ENCODE data around the gene ARF1.

ARF1 gene

DNA sequence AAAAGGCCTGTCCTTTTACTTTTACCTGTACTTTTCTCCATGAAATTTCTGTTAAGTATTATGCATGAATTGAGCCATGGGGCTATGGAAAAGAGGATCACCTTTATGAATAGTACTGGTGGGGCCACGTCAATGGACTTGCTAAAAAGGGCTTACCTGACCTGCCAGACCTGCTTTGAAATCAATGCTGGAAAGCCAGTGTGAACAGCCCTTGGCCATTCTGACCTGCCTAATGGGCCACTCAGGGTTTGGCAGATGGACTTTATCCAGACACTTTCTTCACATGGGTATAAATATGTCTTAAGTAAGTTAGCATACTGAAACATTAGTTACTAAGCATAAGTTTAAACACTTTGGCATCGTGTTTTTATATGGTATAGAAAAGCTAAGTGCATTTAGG, 49.3 kb downstream of the ARF1 start:
- no peak for DNase-seq

DNA sequence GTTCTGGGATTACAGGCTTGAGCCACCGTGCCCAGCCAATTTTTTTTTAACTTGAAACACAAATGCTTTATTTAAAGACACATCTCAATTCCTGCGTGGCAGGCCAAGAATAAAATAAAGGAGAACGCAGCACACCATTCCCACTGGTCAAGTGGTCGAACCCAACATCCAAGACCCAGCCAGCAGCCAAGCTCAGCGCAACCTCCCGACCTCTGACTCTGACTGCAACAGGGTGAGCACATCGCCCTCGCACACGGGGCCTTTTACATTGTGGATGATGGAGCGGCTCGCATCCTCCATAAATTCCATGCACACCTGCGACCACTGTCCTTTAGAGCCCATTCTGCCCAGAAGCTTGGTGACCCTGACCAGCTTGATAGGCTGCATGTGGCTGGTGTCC, 52.1 kb downstream of the ARF1 start:
- DNase-seq: no peak

DNA sequence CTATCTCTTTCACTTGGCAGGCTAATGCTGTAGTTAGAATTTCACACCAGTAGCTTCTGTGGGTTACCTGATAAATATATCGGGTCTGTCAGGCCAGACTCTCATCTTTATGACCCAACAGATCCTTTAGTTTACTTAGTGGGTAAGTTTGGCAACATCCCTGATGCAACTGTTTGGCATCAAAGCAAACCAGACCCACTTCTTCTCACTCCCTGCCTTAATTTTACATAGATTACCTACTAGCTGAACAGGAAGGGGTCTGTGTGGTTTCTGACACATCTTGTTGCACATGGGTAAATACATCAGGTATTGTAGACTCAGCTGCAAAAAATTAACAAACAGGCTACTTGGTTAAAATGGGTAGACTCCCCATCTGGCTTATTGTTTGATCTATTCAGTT, 54.4 kb downstream of the ARF1 start:
- no peak for DNase-seq

DNA sequence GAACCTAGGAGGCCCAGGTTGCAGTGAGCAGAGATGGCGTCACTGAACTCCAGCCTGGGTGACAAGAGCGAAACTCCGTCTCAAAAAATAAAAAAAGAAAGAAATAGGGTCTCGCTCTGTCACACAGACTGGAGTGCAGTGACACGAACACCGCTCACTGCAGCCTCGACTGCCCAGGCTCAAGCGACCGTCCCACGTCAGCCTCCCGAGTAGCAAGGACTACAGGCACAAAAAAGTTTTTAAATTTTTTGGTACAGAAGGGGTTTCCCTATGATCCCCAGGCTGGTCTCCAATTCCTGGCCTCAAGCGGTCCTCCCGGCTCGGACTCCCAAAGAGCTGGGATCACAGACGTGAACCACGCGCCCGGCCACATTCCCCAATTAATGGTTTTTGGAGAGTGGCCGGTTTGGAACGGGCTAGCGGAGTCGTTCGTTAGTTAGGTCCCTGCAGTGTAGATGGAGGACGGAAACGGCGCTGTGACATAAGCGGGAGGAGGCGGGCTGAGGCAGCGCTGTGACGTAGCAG, 57.0 kb downstream of the ARF1 start:
- no peak for DNase-seq

DNA sequence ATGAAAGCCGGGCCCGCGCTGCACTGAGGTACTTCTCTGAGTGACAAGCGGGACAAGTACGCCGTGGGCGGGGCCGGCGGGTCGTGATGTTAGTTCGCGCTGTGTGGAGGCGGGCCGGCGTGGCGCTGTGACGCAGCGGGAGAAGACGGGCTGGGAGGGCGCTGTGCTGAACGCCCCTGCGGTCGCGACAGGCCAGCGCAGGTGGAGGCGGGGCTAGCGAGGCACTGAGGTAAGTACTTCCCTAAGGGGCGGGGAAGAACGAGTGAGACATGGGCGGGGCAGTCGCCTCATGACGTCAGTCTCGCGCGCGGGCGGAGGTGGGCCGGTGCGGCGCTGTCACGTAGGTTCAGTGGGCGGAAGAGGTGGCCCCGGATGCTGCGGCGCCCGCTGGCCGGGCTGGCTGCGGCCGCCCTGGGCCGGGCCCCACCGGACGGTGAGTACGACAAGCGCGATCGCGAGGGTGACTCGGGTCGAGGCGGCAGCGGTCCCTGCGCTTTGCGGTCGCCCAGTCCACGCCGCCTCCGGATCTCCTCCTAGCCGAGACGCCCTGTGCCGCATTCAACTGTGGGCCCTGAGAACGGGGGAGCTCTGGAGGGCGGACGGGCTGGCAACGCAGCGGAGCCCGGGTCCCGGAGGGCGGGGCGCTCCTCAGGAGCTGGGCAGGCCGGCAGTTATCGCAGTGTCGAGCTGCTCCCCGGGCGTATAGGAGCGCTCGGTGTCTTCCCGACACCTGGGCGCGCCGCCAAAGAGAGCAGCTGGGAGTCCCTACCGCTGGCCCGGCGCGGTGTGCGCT, 57.6 kb downstream of the ARF1 start, which contains the start of gene GUK1:
Gene GUK1, plus strand, starts transcription at position 349 of the 793 bp plus-strand sequence. Its CDS starts 24 bp downstream, at position 373.
- DNase-seq: peak; percentile 100

DNA sequence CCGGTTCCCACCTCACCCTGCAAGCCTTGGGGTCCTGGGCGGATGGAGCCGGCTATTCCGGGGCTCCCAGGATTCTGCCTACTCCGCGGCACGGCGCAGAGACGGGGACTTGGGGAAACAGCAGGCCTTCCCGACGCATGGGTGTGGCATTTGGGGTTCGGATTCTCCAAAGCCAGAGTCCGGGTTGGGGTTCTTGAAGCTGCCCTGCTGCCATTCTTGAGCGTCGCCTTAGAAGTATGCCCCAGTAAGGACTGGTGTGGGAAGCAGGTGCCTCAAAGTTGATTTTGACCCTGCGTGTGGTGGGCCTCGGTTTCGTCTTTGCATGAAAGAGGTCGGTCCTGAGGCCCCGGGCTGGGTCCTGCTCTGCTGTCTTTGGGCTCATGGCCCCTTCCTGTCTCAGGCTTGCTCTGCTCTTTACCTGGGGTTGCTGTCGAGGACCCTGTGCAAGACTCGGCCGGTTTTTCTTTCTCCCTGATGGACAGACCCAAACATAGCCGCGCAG, 58.3 kb downstream of the ARF1 start:
- DNase-seq: no peak

DNA sequence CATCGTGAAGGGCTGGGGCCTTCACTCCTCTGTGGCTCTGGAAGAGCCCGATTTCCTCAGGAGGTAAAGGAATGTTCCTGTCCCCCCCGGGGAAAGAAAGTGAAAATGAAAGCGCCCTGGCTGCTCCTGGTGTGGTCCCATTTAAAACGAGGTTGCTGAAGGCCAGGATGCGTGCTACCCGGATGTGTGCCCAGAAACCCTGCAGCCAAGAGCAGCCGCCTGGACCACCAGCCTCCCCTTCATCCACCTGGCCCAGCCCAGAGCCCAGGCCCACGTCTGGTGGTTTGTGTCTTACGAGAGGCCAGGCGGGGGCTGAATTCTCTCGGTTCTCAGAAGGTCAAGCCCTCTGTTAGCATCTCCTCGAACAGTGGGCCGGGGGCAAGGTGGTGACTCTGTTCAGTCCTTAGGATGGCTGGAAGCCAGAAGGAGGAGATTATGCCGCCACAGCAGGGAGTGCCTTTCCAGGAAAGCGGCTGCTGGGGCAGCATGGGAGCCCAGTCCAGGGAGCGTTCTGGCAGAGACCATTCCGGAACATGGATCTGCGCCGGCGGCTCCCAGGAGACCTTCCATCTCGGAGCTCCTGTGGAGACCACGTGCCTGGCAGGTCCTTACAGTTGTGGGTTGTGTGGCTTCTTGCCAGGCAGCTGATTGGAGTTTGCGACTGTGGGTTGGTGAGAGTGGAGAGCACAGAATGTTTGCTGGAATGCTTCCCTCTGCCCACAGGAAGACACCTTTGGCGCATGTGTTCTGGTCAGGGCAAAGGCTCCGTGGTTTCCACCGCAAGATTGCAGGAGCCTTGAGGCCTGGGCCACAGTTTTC, 58.9 kb downstream of the ARF1 start:
- no peak for DNase-seq

DNA sequence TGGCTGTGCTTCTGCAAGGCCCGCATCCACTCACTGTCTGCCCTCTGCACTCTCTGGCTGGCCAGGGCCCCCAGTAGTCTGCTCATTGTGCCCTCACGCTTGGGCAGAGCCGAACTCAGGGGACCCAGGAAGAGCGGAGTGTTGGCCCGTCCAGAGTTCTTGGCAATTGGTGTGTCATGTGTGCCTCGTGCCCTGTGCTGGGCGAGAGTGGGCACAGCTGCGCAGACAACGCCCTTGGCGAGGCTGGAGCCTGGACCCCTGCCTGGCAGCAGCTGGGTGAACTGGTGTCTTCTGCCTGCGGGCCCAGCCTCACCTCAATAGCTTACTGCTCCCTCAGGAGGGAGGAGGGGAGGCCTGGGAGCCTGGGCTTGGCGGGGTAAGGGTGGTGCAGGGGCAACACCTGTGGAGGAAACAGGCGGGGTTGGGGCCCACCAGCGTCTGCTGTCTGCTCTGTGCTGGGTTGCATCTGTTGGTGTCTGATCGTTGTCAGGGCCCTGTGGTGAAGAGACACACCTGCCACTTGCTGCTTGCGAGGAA, 59.7 kb downstream of the ARF1 start:
- peak; percentile 34 for DNase-seq

DNA sequence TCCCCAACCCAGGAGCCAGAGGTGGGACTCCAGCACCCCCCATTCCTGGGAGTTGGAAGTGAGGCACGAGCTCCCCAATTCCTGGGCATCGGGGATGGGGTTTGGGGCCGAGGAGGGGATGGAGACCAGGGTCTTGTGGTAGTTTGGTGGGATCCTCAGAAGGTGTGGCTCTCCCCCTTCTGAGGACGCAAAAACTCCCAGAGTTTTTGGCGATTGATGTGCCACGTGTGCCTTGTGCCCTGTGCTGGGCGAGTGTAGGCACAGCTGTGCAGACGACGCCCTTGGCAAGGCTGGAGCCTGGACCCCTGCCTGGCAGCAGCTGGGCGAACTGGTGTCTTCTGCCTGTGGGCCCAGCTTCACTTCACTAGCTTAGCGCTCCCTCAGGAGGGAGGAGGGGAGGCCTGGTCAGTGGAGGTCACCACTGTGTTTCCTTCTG, 60.2 kb downstream of the ARF1 start:
- no peak for DNase-seq

DNA sequence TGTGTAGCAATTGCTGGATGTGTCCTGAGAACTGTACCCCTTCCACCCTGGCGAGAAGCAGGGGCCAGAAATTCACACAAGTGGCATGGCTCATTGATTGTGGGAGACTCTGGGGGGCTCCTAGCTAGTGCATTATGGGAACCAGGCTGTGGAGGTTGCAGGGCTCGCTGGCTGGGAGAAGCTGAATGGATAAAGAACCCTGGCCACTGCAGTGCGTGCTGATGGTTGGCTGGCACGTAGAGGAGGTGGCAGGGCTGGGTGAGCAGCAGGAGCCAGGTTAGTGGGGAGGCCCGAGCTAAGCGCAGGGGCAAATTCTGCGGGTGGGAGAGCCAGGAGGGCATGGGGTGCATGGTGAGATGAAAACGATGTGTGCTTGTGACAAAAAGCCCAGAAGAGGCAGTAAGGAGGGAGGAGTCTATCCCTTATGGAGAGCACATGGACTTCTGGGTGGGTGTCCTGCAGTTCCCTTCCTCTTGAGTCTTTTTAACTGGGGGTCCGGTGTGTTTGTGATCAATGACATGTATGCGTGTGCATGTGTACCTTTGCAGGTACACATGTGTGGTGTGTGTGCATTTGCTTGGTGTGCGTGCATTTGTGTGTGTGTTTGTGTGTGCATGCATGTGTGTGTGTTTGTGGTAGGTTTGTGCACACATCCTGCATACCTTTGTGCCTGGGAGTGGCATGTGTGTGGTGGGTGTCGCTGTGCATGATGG, 61.1 kb downstream of the ARF1 start:
- no peak for DNase-seq

DNA sequence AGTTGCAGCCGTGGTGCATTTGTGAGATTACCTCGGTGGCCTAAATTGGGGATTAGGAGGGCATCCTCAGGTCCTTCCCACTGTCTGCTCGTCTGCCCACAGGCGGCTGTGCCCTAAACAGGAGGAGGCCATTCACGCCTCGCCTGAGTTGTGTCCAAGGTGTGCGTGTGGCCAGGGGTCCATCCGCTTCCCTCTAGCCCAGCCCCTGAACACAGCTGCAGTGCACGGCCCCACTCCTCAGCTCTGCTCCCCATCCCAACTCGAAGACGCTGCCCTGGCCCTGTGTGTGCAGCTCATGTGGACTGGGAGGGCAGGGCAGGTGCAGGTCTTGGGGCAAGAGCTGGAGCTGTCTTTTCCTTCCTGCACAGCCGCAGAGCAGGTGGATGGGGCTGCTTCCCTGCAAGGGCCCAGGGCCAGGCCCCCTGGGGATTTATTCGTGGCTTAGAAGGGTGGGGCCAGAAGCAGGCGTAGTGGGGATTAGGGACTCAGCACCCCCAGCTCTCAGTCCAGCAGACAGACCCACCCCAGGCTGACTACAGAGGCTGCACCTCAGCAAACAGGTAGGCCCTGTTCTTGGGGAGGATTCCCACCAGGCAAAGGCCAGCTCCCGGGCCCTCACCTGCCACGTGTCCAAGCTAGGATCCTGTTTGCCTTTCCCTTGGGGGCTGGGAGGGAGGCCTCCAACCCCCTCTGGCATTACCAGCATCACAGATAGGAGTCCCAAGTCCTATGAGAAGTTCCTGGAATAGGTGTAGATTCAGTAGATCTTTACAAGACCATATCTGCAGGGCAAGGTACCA, 61.9 kb downstream of the ARF1 start:
- DNase-seq: no peak

DNA sequence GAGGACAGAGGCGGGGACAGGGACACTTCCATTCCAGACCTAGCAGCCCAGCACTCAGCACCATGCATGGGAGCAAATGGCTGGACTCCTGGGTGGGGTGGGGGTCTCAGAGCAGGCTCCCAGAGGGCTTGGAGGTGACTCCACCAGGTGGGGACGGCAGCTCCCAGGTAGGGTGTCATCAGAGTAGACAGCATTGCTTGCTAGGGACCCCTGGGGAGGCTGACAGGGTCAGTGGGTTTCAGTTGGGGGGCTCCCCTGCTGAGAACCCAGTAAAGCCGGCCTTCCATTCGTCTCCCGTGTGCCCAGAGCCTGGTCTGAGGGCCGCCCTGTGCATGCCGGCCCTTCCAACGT, 62.5 kb downstream of the ARF1 start:
- no peak for DNase-seq

DNA sequence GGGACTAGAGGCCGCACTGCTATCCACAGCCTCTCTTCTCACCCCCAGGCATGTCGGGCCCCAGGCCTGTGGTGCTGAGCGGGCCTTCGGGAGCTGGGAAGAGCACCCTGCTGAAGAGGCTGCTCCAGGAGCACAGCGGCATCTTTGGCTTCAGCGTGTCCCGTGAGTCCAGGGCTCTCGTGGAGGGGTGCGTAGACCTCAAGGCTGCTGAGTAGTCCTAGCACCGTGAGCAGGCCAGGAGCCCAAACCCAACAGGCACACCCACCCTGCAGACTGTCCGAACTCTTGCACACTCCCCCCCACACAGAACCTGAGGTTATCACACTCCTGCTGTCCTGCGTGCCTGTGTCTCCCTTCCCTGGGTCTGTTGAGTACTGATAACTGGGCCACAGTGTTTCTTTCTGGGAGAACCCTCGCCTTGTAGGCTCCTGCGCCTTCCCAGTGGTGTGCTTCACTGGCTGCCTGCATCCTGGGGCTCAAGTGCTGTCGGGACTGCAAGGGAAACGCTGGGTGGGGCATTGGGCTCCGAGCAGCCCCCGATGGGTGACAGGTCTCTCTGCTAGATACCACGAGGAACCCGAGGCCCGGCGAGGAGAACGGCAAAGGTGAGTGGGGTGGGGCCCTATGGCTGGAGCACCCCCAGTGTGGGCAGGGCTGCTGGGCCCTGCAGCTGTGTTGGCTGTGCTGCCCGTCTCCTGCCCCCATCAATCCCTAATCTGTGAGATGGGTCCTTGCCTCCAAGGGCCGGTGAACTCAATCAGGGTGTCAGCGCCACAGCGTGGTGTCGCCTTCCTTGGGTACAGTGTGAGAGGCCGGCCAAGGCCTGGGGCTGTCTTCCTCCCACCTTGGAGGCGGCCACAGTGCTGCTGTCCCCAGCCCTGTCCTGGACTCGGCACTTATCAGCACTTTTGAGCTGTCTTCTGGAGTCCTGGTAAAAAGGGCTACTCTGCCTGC, 63.2 kb downstream of the ARF1 start:
- no peak for DNase-seq

DNA sequence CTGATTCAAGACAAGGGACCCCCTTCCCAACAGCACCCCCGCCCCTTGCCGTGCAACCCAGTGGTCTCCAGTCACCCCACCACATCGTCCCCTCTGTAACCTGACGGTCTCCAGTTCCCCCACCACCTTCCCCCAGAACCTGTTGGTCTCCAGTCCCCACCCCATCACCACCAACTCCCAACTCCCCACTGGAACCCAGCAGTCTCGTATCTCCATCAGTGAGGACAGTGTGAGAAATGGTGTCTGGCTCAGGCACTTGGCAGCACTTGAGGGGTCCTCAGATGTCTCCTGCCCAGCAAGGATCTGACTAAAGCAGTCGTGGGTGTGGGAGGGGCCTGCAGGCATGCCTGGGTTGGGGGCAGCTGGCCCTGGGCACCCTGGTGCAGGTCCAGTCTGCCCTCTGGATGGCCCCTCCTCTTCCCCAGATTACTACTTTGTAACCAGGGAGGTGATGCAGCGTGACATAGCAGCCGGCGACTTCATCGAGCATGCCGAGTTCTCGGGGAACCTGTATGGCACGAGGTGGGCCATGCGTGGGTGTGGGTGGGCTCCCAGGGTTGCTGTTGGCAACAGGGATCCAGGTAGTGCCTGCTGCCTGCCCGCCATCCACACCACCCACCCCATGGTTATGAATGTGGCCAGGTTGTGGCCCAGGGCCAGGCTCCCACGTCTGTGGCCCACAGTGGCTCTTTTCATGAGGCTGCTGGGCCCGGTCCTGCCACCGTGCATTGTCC, 64.1 kb downstream of the ARF1 start:
- no peak for DNase-seq

DNA sequence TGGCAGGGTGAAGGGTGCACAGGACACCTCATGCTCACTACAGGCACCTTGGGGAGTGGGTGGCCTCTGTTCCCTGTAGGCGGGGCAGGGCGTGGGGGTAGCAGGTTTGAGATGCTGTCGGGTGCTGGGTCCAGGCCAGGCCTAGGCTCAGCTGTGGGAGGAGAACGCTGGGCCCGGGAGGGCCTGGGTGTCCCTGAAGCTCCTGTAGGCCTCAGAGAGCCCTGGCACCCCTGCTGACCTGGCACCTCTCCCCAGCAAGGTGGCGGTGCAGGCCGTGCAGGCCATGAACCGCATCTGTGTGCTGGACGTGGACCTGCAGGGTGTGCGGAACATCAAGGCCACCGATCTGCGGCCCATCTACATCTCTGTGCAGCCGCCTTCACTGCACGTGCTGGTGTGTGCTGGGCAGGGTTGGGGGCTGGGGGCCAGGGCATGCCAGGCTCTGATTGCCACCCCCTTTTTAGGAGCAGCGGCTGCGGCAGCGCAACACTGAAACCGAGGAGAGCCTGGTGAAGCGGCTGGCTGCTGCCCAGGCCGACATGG, 64.7 kb downstream of the ARF1 start:
- DNase-seq: no peak

DNA sequence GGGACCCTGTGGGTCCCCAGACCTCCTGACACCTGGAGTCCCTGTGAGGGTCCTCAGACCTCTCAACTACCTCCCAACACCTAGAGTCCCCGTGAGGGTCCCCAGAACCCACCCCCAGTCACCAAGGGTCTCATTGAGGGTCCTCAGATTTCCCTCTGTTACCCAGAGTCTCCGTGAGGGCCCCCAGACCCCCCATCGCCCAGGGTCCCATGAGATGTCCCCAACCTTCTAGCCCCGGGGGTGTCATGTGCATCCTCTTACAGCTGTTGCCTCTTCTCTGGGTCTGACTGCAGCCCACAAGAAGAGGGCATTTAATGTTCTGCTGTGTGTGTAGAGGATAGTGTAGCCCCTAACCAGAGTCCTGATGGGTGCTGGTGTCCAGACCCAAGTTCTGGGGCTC, 65.3 kb downstream of the ARF1 start:
- no peak for DNase-seq

DNA sequence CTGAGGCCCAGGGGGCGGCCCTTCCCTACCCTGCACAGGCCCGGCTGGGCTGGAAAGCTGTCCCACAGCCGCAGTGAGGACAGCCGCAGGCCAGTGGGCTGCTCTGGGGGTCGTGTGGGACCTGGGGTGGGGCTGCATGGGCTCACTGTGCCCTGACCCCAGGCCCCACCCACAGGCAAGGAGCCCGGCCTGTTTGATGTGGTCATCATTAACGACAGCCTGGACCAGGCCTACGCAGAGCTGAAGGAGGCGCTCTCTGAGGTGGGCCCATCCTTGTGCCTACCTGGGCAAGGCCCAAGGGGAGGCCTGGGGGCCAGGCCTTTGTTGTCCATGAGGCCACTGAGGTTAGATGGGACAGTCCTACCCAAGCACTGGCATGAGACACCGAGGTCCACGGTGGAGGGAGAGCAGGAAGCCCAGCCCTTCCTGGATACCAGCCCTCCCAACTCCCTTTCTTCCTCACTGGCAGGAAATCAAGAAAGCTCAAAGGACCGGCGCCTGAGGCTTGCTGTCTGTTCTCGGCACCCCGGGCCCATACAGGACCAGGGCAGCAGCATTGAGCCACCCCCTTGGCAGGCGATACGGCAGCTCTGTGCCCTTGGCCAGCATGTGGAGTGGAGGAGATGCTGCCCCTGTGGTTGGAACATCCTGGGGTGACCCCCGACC, 65.8 kb downstream of the ARF1 start:
- DNase-seq: no peak

Data from CD4-positive, alpha-beta T cell treated with Interferon gamma for 1 hour (primary cell).